Transverse colon (tissue), 3 donors: ENCODE data around the gene GFPT1.

ENCODE experiments used
- CTCF ChIP-seq, 5 experiments: fragments of 200-600 bp in 3 of 5; fragments of 450-650 bp in 2 of 5; sonication (generic) in 3 of 5; IDR thresholded peaks; 1 replicate in 2 of 5; 2 replicates in 3 of 5; pipeline ENCODE4 v1.5.1; 2016 to 2017; ENCODE audit warnings: antibody characterized with exemption in 5 of 5, inconsistent platforms in 3 of 5, mild to moderate bottlenecking in 2 of 5, moderate library complexity in 1 of 5
- POLR2A ChIP-seq: fragments of 450-650 bp; IDR thresholded peaks from one replicate; pipeline ENCODE4 v1.6.1; 2016; ENCODE audit warnings: antibody characterized with exemption, mild to moderate bottlenecking, moderate library complexity

GRCh38 chr2:69308338-69308737, 78.7 kb downstream of the GFPT1 start:
- no peak for TF ChIP-seq CTCF (IDR thresholded peaks at IDR 0.05)
- no peak for TF ChIP-seq POLR2A
